ENCODE measurements around the gene MCTP2.

Gene MCTP2

GRCh38 chr15:94412979-94413746, 181.8 kb downstream of the MCTP2 start:
- no peak for DNase-seq (ENCODE audit: low read depth, low spot score)
- H3K4me3 ChIP-seq (ENCODE audit: low read depth, low read length) = no peak overlapping the region
- ChIA-PET POLR2A (no interaction called here), CTCF (interaction anchor here (1.3 kb wide), 1 partner anchor 257 kb away, joined by 3 read pairs; no protein-coding TSS in a partner anchor)
- TF ChIP-seq, protein P1, sequence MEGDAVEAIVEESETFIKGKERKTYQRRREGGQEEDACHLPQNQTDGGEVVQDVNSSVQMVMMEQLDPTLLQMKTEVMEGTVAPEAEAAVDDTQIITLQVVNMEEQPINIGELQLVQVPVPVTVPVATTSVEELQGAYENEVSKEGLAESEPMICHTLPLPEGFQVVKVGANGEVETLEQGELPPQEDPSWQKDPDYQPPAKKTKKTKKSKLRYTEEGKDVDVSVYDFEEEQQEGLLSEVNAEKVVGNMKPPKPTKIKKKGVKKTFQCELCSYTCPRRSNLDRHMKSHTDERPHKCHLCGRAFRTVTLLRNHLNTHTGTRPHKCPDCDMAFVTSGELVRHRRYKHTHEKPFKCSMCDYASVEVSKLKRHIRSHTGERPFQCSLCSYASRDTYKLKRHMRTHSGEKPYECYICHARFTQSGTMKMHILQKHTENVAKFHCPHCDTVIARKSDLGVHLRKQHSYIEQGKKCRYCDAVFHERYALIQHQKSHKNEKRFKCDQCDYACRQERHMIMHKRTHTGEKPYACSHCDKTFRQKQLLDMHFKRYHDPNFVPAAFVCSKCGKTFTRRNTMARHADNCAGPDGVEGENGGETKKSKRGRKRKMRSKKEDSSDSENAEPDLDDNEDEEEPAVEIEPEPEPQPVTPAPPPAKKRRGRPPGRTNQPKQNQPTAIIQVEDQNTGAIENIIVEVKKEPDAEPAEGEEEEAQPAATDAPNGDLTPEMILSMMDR (IDR thresholded peaks at IDR 0.05; ENCODE audit: insufficient read depth, low read length, missing control alignments) = no peak

DNA sequence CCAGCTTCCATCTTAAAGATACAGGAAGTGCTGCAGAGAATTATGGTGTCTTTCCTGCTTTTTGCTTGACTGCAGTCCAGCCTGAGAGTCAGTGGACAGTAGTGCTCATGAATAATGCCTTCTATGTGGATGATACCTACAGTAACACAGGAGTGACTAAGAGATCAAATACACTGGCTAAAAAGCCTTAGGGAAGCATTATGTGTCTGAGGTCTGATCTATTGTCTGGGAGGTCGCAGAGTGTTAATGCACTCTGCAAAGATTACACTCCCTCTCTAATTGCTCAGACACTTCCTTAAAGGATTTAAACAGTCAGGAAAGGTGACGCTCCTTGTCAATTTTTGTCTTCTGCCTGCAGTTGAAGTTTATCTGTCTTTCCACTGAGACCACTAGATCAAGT, 183.6 kb downstream of the MCTP2 start:
- ChIA-PET CTCF (interaction anchor here (1.3 kb wide), 1 partner anchor 255 kb away, joined by 3 read pairs; no protein-coding TSS in a partner anchor), POLR2A (no interaction called here)
- DNase-seq (ENCODE audit: low read depth, low spot score) = no peak
- H3K4me3 ChIP-seq (ENCODE audit: low read depth, low read length) = no peak overlapping the region
- TF ChIP-seq, protein P1 (IDR thresholded peaks at IDR 0.05; ENCODE audit: insufficient read depth, low read length, missing control alignments) = no peak

GRCh38 chr15:94416267-94416666, 184.9 kb downstream of the MCTP2 start:
- ChIA-PET CTCF (no interaction called here), POLR2A (no interaction called here)
- TF ChIP-seq, protein P1 (IDR thresholded peaks at IDR 0.05; ENCODE audit: insufficient read depth, low read length, missing control alignments) = no peak
- no peak for DNase-seq (ENCODE audit: low read depth, low spot score)
- H3K4me3 ChIP-seq (ENCODE audit: low read depth, low read length) = no peak overlapping the region

- ChIA-PET POLR2A (no interaction called here), CTCF (no interaction called here)
- DNase-seq (ENCODE audit: low read depth, low spot score) = no peak
- H3K4me3 ChIP-seq (ENCODE audit: low read depth, low read length) = no peak overlapping the region
- TF ChIP-seq, protein P1 (IDR thresholded peaks at IDR 0.05; ENCODE audit: insufficient read depth, low read length, missing control alignments) = no peak
These were observed 185.5 kb downstream of the MCTP2 start for GRCh38 chr15:94416820-94417219.

DNA sequence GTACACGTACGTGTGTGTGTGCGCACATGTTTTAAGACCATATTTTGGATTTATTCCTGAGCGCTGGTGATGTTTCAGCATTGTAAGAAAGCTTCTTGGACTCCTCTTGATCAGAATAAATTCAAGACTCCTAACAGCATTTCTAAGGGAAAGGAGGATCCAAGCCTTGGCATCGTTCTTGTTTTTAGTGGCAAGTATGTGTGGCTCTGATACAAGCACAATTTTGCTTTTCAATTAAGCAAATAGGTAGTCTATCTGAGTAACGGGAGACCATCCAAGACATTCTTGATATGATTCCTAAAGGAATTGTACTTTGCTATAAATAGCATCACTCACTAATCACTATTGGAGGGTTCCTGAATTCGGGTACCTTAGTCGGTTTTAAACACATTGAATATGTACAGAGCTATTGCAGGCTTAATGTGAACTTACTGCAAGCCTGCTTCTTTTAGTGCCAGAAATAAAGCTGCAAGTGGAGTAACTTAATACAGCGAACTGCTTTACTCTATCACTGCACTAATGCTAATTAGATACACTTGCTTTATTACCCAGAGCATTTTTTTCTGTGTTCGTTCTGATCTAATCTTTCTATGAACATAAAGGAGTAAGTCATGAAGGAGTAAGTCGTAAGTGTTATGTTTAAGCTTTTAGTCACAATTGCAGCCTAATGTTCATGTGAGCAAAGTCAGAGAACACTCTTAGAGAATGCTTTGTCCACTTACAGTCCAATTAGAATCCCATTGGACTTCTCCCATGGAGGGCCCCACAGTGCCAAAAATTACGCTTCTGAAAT, 186.3 kb downstream of the MCTP2 start:
- ChIA-PET POLR2A (no interaction called here), CTCF (no interaction called here)
- TF ChIP-seq, protein P1 (IDR thresholded peaks at IDR 0.05; ENCODE audit: insufficient read depth, low read length, missing control alignments) = no peak
- DNase-seq (ENCODE audit: low read depth, low spot score) = no peak
- H3K4me3 ChIP-seq (ENCODE audit: low read depth, low read length) = no peak overlapping the region

DNA sequence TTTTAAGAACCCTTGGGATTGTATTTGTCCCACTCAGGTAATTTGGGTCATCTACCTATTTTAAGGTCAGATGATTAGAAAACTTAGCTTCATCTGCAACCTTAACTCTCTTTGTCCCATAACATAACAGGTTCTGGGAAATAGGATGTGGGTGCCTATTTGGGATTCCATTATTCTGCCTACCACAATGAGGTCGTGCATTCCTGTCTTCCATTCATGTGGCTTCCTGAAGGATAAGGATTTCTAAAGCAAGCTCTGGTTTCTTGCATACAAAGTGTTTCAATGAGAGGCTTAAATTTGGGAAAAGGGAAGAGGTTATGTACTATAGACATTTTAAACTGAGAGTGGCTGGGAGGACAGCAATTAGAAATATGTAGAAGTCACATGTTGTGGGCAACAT, 190.3 kb downstream of the MCTP2 start:
- CTCF ChIA-PET = no interaction called here
- H3K4me3 ChIP-seq (ENCODE audit: low read depth, low read length) = no peak overlapping the region
- POLR2A ChIA-PET = no interaction called here

More for the DNA sequence above, 190.3 kb downstream of the MCTP2 start:
- TF ChIP-seq, protein P1 (IDR thresholded peaks at IDR 0.05; ENCODE audit: insufficient read depth, low read length, missing control alignments) = no peak
- no peak for DNase-seq (ENCODE audit: low read depth, low spot score)

Data from AG04449 (cell line).